ENCODE results near the gene ATP5F1D. TPM values are rescaled to one million over a fixed set of nuclear protein-coding genes. Genes with fewer than 3 reads are reported as not detected.

Gene ATP5F1D
- total RNA-seq, 1 experiment from 2014 or later: 102 TPM

DNA sequence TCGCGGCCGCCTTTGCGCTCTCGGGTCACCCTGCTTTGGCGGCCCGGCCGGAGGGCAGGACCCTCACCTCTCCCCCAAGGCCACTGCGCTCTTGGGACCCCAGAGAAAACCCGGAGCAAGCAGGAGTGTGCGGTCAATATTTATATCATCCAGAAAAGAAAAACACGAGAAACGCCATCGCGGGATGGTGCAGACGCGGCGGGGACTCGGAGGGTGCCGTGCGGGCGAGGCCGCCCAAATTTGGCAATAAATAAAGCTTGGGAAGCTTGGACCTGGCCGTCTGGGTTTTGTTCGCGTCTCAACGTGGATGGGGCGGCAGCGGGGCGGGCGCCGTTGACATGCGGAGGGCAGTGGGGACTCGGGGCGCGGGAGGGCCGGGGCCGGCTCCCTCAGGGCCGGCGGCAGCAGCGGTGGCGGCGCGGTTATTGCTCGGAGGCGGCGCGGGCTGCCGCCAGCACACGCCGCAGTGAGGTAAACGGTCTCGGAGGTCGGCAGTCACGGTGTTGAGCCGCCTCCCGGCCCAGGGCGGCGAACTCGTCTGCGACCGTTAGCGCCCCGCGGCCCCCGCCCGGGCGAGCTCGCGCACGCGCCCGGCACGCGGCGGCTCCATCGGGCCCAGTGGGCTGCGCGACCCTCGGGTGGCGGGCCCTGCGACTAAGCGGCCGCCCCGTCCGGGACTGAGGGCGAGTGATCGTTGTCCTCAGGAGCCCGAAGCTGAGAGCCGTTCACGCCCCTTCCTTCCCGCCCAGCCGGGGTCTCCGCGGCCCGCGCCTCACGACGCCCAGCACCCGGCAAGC lies 13.2 kb upstream of the ATP5F1D start:
- POLR2A ChIA-PET (ENCODE audit: unreplicated experiment): interaction anchor here (0.6 kb wide), 2 partner anchors 48 to 552 kb away, joined by 17 to 19 read pairs; no protein-coding TSS in a partner anchor

DNA sequence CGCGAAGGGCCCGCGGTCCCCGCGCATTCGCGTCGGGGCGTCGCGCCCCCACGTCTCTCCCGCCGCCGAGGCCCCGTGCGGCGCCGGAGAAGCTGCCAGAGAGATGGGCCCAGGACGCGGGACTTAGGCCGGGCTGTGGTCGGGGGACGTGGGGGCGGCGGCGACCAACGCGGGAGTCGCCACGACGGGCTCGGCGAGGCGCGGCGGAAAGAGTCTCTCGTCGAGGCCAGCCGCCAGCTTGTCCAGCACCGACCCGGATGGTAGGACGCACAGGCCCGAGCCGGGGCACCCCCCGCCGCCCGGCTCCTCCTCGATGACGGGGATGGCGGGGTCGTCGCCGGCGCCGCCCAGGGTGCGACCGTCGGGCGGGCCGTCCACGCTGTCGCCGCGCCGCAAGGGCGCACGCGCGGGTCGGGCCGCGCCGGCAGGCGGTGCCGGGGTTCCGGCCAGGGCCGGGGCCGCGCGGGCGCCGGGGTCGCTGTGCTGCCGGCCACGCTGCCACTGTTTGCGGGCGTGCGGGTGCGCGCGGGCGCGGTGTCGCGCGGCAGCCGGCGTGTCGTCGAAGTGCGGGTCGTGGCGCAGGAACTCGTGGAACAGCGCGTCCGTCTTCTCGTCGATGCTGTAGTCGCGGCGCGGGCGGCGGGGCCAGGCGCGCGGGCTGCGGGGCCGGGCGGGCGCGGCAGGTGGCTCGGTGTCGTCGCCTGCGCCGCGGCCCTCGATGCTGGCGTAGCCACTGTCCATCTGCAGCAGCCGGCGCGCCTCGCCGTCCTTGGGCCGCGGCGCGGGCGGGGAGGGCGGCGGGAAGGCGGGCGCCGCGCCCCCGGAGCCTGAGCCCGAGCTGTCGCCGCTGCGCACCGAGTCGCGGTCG lies 12.3 kb upstream of the ATP5F1D start:
- Histone ChIP-seq H3K4me3 (ENCODE audit: low read length) (no peak overlapping the region), H3K27me3 (ENCODE audit: low read length) (no peaks in the 10 kb centered on the region), H3K36me3 (ENCODE audit: low read depth, low read length) (no peaks in the 10 kb centered on the region), H3K9ac (ENCODE audit: low read length) (no peak overlapping the region), H4K20me1 (ENCODE audit: low read length) (no peaks in the 10 kb centered on the region), H3F3A (ENCODE audit: low read length, unreplicated experiment) (no peaks in the 10 kb centered on the region), H2AFZ (ENCODE audit: low read length) (no peak overlapping the region), H3K79me2 (ENCODE audit: low read length) (no peaks in the 10 kb centered on the region), H3K27ac (ENCODE audit: low read length) (no peak overlapping the region), H3K9me3 (ENCODE audit: low read length) (no peaks in the 10 kb centered on the region), H3K4me1 (ENCODE audit: insufficient read depth, low read length) (peaks cover 11% of the 10 kb centered on the region), H3K4me2 (ENCODE audit: low read length) (no peak overlapping the region), H3K9me2 (replicated peaks; ENCODE audit: low read length) (no peaks in the 10 kb centered on the region)
- CTCF ChIA-PET: no interaction called here
- TF ChIP-seq EZH2 (IDR thresholded peaks at IDR 0.05; ENCODE audit: low read length, unreplicated experiment) (no peak), EZH2phosphoT487 (IDR thresholded peaks at IDR 0.05; ENCODE audit: borderline replicate concordance, low read length) (no peak)
- TF ChIP-seq, protein P1, sequence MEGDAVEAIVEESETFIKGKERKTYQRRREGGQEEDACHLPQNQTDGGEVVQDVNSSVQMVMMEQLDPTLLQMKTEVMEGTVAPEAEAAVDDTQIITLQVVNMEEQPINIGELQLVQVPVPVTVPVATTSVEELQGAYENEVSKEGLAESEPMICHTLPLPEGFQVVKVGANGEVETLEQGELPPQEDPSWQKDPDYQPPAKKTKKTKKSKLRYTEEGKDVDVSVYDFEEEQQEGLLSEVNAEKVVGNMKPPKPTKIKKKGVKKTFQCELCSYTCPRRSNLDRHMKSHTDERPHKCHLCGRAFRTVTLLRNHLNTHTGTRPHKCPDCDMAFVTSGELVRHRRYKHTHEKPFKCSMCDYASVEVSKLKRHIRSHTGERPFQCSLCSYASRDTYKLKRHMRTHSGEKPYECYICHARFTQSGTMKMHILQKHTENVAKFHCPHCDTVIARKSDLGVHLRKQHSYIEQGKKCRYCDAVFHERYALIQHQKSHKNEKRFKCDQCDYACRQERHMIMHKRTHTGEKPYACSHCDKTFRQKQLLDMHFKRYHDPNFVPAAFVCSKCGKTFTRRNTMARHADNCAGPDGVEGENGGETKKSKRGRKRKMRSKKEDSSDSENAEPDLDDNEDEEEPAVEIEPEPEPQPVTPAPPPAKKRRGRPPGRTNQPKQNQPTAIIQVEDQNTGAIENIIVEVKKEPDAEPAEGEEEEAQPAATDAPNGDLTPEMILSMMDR (conservative IDR thresholded peaks at IDR 0.05; ENCODE audit: low read depth, low read length): no peak
- BruUV-seq (replicated peaks): no TSS peak
- ATAC-seq (no peak), DNase-seq (no peak)
- POLR2A ChIA-PET (ENCODE audit: unreplicated experiment): no interaction called here
- intact Hi-C loops (cut with micrococcal nuclease): no loop called here

More for the DNA sequence above, 13.2 kb upstream of the ATP5F1D start:
- BruUV-seq (replicated peaks): no TSS peak
- H4K20me1 ChIP-seq (ENCODE audit: low read length): no peaks in the 10 kb centered on the region
- intact Hi-C loops (cut with micrococcal nuclease): no loop called here
- TF ChIP-seq EZH2phosphoT487 (IDR thresholded peaks at IDR 0.05; ENCODE audit: borderline replicate concordance, low read length): no peak
- TF ChIP-seq, protein P1 (conservative IDR thresholded peaks at IDR 0.05; ENCODE audit: low read depth, low read length): no peak
- TF ChIP-seq EZH2 (IDR thresholded peaks at IDR 0.05; ENCODE audit: low read length, unreplicated experiment): no peak
- H3K79me2 ChIP-seq (ENCODE audit: low read length): no peaks in the 10 kb centered on the region
- no peak overlapping the region for H3K4me2 ChIP-seq (ENCODE audit: low read length)
- H3K9me3 ChIP-seq (ENCODE audit: low read length): no peaks in the 10 kb centered on the region
- no peak for DNase-seq
- H3K4me3 ChIP-seq (ENCODE audit: low read length): no peak overlapping the region
- H3K4me1 ChIP-seq (ENCODE audit: insufficient read depth, low read length): peaks cover 11% of the 10 kb centered on the region
- no peak for ATAC-seq
- CTCF ChIA-PET: no interaction called here
- H3K27ac ChIP-seq (ENCODE audit: low read length): no peak overlapping the region
- H3F3A ChIP-seq (ENCODE audit: low read length, unreplicated experiment): no peaks in the 10 kb centered on the region
- no peak overlapping the region for H2AFZ ChIP-seq (ENCODE audit: low read length)
- no peaks in the 10 kb centered on the region for H3K36me3 ChIP-seq (ENCODE audit: low read depth, low read length)
- no peak overlapping the region for H3K9ac ChIP-seq (ENCODE audit: low read length)
- H3K9me2 ChIP-seq (replicated peaks; ENCODE audit: low read length): no peaks in the 10 kb centered on the region
- H3K27me3 ChIP-seq (ENCODE audit: low read length): no peaks in the 10 kb centered on the region

Data from PC-3 (cell line).